ENCODE results near the gene HLA-DRB1. TPM values are rescaled to one million over a fixed set of nuclear protein-coding genes. Genes with fewer than 3 reads are reported as not detected.

The HLA-DRB1 gene
- total and polyA plus RNA-seq, 9 donors = 16.4 to 136 (median 62.1) TPM

DNA sequence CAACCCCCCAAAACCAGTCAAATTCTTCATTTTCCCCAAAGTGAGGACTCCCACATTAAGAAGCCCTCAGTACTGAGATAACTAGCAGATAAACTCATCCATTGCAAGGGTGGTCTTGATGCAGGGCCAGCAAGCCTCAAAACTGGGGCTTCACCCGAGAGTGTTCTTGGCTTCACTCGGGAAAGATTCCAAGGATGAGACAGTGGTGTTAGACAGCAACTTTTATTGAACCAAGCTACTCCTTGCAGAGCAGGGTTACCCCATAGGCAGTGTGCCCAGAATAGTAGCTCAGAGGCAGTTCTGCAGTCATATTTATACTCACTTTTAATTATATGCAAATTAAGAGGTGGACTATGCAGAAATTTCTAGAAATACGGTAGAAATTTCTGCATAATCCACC is 31.7 kb upstream of the HLA-DRB1 start:
- Histone ChIP-seq H3K36me3 (no peaks in the 10 kb centered on the region), H3K4me3 (no peak overlapping the region), H3K27me3 (no peaks in the 10 kb centered on the region), H3K4me1 (ENCODE audit: insufficient read depth) (no peaks in the 10 kb centered on the region), H3K9me3 (no peaks in the 10 kb centered on the region), H3K27ac (no peak overlapping the region)
- intact Hi-C loops (cut with DNase I) = no loop called here
- 16 to 52% (median 36%) methylated on average over 3 of the region's 3 CpGs for WGBS, 3 donors
- TF ChIP-seq POLR2A (IDR thresholded peaks at IDR 0.05) = no peak
- no peak for TF ChIP-seq CTCF (IDR thresholded peaks at IDR 0.05)
- TF ChIP-seq EP300 (IDR thresholded peaks at IDR 0.05) = no peak
- DNase-seq = no peak

- DNase-seq = no peak
- no peaks in the 10 kb centered on the region for H3K4me1 ChIP-seq (ENCODE audit: insufficient read depth)
- no peak overlapping the region for H3K27ac ChIP-seq
- H3K9me3 ChIP-seq = no peaks in the 10 kb centered on the region
- H3K27me3 ChIP-seq = no peaks in the 10 kb centered on the region
- intact Hi-C loops (cut with DNase I) = no loop called here
- 89 to 97% (median 92%) methylated on average over 1 of the region's 1 CpG for WGBS, 3 donors
- H3K4me3 ChIP-seq = no peak overlapping the region
- no peak for TF ChIP-seq CTCF (IDR thresholded peaks at IDR 0.05)
- no peak for TF ChIP-seq POLR2A (IDR thresholded peaks at IDR 0.05)
- no peak for TF ChIP-seq EP300 (IDR thresholded peaks at IDR 0.05)
- H3K36me3 ChIP-seq = no peaks in the 10 kb centered on the region
These were observed 28.1 kb upstream of the HLA-DRB1 start for GRCh38 chr6:32617751-32618150.

GRCh38 chr6:32615885-32616532 is 26.4 kb upstream of the HLA-DRB1 start:
- Histone ChIP-seq H3K4me1 (ENCODE audit: insufficient read depth) (no peaks in the 10 kb centered on the region), H3K36me3 (no peaks in the 10 kb centered on the region), H3K4me3 (no peak overlapping the region), H3K27ac (no peak overlapping the region), H3K9me3 (no peaks in the 10 kb centered on the region), H3K27me3 (no peaks in the 10 kb centered on the region)
- TF ChIP-seq POLR2A (IDR thresholded peaks at IDR 0.05) (no peak), CTCF (IDR thresholded peaks at IDR 0.05) (no peak), EP300 (IDR thresholded peaks at IDR 0.05) (no peak)
- no peak for DNase-seq
- intact Hi-C loops (cut with DNase I) = no loop called here
- WGBS, 3 donors = 41 to 54% (median 42%) methylated on average over 3 of the region's 3 CpGs

- TF ChIP-seq EP300 (IDR thresholded peaks at IDR 0.05) (no peak), POLR2A (IDR thresholded peaks at IDR 0.05) (no peak), CTCF (IDR thresholded peaks at IDR 0.05) (no peak)
- Histone ChIP-seq H3K4me1 (ENCODE audit: insufficient read depth) (no peaks in the 10 kb centered on the region), H3K27me3 (no peaks in the 10 kb centered on the region), H3K4me3 (no peak overlapping the region), H3K36me3 (no peaks in the 10 kb centered on the region), H3K9me3 (no peaks in the 10 kb centered on the region), H3K27ac (no peak overlapping the region)
- intact Hi-C loops (cut with DNase I) = no loop called here
- no peak for DNase-seq
- 40 to 73% (median 71%) methylated on average over 1 of the region's 1 CpG for WGBS, 3 donors
These were observed 24.9 kb upstream of the HLA-DRB1 start for GRCh38 chr6:32614366-32615081.
